ENCODE data around the gene C2CD4C. TPM values are rescaled to one million over a fixed set of nuclear protein-coding genes. Genes with fewer than 3 reads are reported as not detected.
"Not testable (repeated sequence)": the region's sequence is repeated elsewhere in the genome, so short reads cannot be mapped to it uniquely, and the experiment has no call there.

Gene C2CD4C
- total and polyA plus RNA-seq, 10 of the 15 experiments (the other 5 are each of a cell fraction or from before 2014, with no cell fraction given): not detected

- TF ChIP-seq USF1 (IDR thresholded peaks at IDR 0.05; ENCODE audit: borderline replicate concordance, extremely low read length, insufficient read depth, low read depth, low read length): no peak
- no peak for TF ChIP-seq RAD51 (IDR thresholded peaks at IDR 0.05)
- TF ChIP-seq SMARCA5 (IDR thresholded peaks at IDR 0.05): no peak
- no peak for TF ChIP-seq SMAD5 (IDR thresholded peaks at IDR 0.05; ENCODE audit: low read depth)
Measured at GRCh38 chr19:411723-412355, 2.9 kb upstream of the C2CD4C start (continued).

GRCh38 chr19:411121-411722 lies 2.3 kb upstream of the C2CD4C start:
- H3K36me3 ChIP-seq (ENCODE audit: control insufficient read depth in 2 of 2, insufficient read depth in 2 of 2, low read length in 1 of 2); FAIRE-seq; RAD21 ChIA-PET (ENCODE audit: unreplicated experiment); H3K79me2 ChIP-seq (ENCODE audit: control insufficient read depth, insufficient read depth, low read length); H2AFZ ChIP-seq (ENCODE audit: control insufficient read depth, low read depth, low read length); in situ Hi-C loops (cut with MboI); H3K4me3 ChIP-seq; BruUV-seq (replicated peaks); SMC1A ChIA-PET (ENCODE audit: uncharacterized antibody, unreplicated experiment); POLR2A ChIA-PET; H3K9ac ChIP-seq (ENCODE audit: control insufficient read depth, insufficient read depth, low read length); H3K27ac ChIP-seq (ENCODE audit: control insufficient read depth, insufficient read depth); intact Hi-C loops (cut with micrococcal nuclease; ENCODE audit: unreplicated experiment); H3K4me2 ChIP-seq (ENCODE audit: control insufficient read depth, insufficient read depth); DNase-seq (ENCODE audit: low read depth, low spot score); H4K20me1 ChIP-seq (ENCODE audit: control insufficient read depth, insufficient read depth); H3K4me1 ChIP-seq (ENCODE audit: control insufficient read depth, insufficient read depth, low read length); ATAC-seq; H3K9me3 ChIP-seq (replicated peaks; ENCODE audit: control insufficient read depth, insufficient read depth, low read length); H3K27me3 ChIP-seq (replicated peaks in 1 of 2; ENCODE audit: control insufficient read depth in 2 of 2, insufficient read depth in 2 of 2, low read length in 1 of 2): not testable (repeated sequence)
- CTCF ChIA-PET: interaction anchor here (1.2 kb wide), 1 partner anchor 68 kb away, joined by 3 read pairs; no protein-coding TSS in a partner anchor
- WGBS (ENCODE audit: insufficient coverage, insufficient replicate concordance, low lambda C conversion rate, missing lambda C conversion rate): 52% methylated on average over 18 of the region's 22 CpGs
